Lung (tissue), 12 donors: ENCODE results near the gene CNGB1. TPM values are rescaled to one million over a fixed set of nuclear protein-coding genes. Genes with fewer than 3 reads are reported as not detected.

Experiments used
- ATAC-seq: fragments of 200-7000 bp; cut with Tn5 transposase; one replicate; pipeline ENCODE4 v1.9.1; 2020; ENCODE audit warnings: moderate number of reproducible peaks; ENCODE audit not compliant: insufficient read depth, low FRiP score
- DNase-seq, 3 donors: peaks; one replicate each; pipeline ENCODE4 v3.0.0-alpha.2; 2013 to 2017
- H3K27ac ChIP-seq, 2 donors: one replicate each; pipeline ENCODE4 v1.5.1; 2013; ENCODE audit warnings: mild to moderate bottlenecking in 2 of 2, moderate library complexity in 2 of 2, control low read depth in 1 of 2, inconsistent platforms in 1 of 2, low read depth in 1 of 2, low read length in 1 of 2
- H3K27me3 ChIP-seq, 3 donors: one replicate each; pipeline ENCODE4 v1.5.1; 2013; ENCODE audit warnings: low read length in 2 of 3; ENCODE audit not compliant: control insufficient read depth in 3 of 3, insufficient read depth in 3 of 3
- H3K36me3 ChIP-seq, 4 donors: one replicate each; pipeline ENCODE4 v1.5.1; 2013; ENCODE audit warnings: low read length in 4 of 4, mild to moderate bottlenecking in 1 of 4, moderate library complexity in 1 of 4; ENCODE audit not compliant: control insufficient read depth in 4 of 4, insufficient read depth in 4 of 4
- H3K4me1 ChIP-seq, 5 donors: one replicate each; pipeline ENCODE4 v1.5.1; 2013; ENCODE audit warnings: low read length in 5 of 5, mild to moderate bottlenecking in 2 of 5, moderate library complexity in 1 of 5; ENCODE audit not compliant: control insufficient read depth in 5 of 5, insufficient read depth in 5 of 5
- H3K4me3 ChIP-seq: one replicate; pipeline ENCODE4 v1.5.1; 2013; ENCODE audit warnings: mild to moderate bottlenecking, control low read depth, moderate library complexity
- H3K9ac ChIP-seq, 2 donors: one replicate each; pipeline ENCODE4 v1.5.1; 2013; ENCODE audit warnings: low read length in 2 of 2, control low read depth in 1 of 2; ENCODE audit not compliant: insufficient read depth in 1 of 2
- H3K9me3 ChIP-seq, 4 donors: one replicate each; pipeline ENCODE4 v1.5.1; 2013; ENCODE audit warnings: low read length in 3 of 4, mild to moderate bottlenecking in 1 of 4, moderate library complexity in 1 of 4; ENCODE audit not compliant: control insufficient read depth in 4 of 4, insufficient read depth in 3 of 4
- CTCF ChIP-seq: IDR thresholded peaks from 2 replicates; pipeline ENCODE4 v1.5.1; 2012; ENCODE audit warnings: mild to moderate bottlenecking; ENCODE audit errors: control extremely low read depth, extremely low read depth
- WGBS, 2 donors: extraction: QIAGEN DNeasy Blood & Tissue Kit; methylation state at CpG; one replicate each; pipeline ENCODE4 v1.1.7; 2013; 5-methylcytosine and 5-hydroxymethylcytosine counted together
- polyA plus RNA-seq, 2 donors: library from polyadenylated mRNA; stranded (reverse); fragments of 200-250 nt; gene quantifications; one replicate each; pipeline ENCODE4 v1.2.1, GENCODE V29; 2013
- total RNA-seq, 2 donors: library from RNA; depleted of rRNA in 1 of 2; stranded (reverse); fragments of >200 nt in 1 of 2; gene quantifications; one replicate each; pipeline ENCODE4 v1.2.1, GENCODE V29; 2014 to 2021
- donor health status: control.
- donor health status: control.
- donor health status: Bipolar disorder and iron deficiency.
- donor health status: healthy.
- donor health status: DM: yes; HTN: yes; CAD: no.

Gene CNGB1
- total and polyA plus RNA-seq, 4 donors: 0.14 to 0.43 (median 0.19) TPM

GRCh38 chr16:57987441-57988177 is 16.7 kb upstream of the CNGB1 start:
- Histone ChIP-seq H3K9ac (no peak overlapping the region), H3K27me3 (peaks cover 0 to 17% (median 5%) of the 10 kb centered on the region in 3 donors), H3K36me3 (no peaks in the 10 kb centered on the region), H3K27ac (no peak overlapping the region), H3K4me3 (no peak overlapping the region), H3K4me1 (peaks cover 0 to 9% (median 0%) of the 10 kb centered on the region in 5 donors), H3K9me3 (no peaks in the 10 kb centered on the region)
- TF ChIP-seq CTCF: no peak
- DNase-seq (peak in 1 of 3 donors; percentile 1), ATAC-seq (no peak)
- WGBS, 2 donors: 98 to 99% methylated on average over 8 of the region's 8 CpGs

GRCh38 chr16:57986196-57986595 is 15.3 kb upstream of the CNGB1 start:
- Histone ChIP-seq H3K36me3 (no peaks in the 10 kb centered on the region), H3K27me3 (peaks cover 0 to 17% (median 5%) of the 10 kb centered on the region in 3 donors), H3K9me3 (no peaks in the 10 kb centered on the region), H3K27ac (peak overlapping the region in 1 of 2 donors; percentile 37), H3K4me3 (no peak overlapping the region), H3K9ac (no peak overlapping the region), H3K4me1 (peaks cover 0 to 9% (median 0%) of the 10 kb centered on the region in 5 donors)
- ATAC-seq (no peak), DNase-seq (peak in 2 of 3 donors; percentile 16 to 32)
- WGBS, 2 donors: 56 to 72% methylated on average over 9 of the region's 9 CpGs
- TF ChIP-seq CTCF: no peak

DNA sequence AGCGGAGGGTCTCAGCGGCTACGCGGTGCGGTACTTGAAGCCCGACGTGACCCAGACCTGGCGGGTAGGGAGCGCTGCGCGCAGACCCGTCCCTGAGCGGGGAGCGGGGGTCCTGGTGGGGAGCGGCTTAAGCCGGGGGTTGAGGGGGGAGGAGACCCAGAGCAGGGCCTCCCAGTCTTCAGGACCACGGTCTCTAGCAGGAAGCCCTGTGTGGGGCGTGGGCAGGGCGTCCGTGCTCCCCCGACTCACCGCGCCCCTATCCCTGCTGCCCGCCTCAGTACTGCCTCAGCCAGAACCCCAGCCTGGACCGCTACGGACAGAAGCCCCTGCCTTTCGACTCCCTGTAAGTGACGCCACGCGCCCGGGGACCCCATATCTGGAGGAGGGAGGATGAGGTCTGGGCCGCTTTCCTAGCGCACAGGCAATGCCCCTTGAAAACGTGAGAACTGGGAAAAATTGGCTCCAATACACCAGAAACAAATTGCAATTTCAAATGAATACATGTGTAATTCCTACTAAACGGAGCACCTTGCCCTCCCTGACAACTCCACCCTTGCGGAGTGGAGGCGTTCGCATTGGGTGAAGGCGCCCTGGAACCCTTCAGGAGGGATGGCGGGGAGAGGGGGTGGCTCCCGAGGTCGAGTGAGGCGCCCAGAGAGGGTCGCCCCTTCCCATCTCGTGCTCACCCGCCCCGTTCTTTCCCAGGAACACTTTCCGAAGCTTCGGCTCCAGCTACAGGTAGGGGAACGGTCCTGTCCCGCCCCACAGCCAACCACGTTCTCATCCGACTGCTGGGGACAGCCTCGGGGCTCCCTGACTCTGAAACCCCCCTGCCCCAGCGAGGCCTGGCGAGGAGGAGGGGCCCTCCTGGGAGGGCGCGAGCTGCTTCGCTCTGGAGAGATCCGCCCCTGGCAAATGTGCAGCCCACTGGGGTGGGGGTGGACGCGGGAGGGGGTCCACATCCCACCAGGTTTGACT is 14.6 kb upstream of the CNGB1 start:
- Histone ChIP-seq H3K27ac (peak overlapping the region in 1 of 2 donors; percentile 37), H3K9ac (no peak overlapping the region), H3K4me1 (peaks cover 0 to 10% (median 0%) of the 10 kb centered on the region in 5 donors), H3K36me3 (no peaks in the 10 kb centered on the region), H3K4me3 (peak overlapping the region; percentile 44), H3K9me3 (no peaks in the 10 kb centered on the region), H3K27me3 (peaks cover 0 to 17% (median 5%) of the 10 kb centered on the region in 3 donors)
- WGBS, 2 donors: 21 to 23% methylated on average over 61 to 62 of the region's 62 CpGs
- DNase-seq (peak; percentile 20 to 44 (median 42)), ATAC-seq (peak; percentile 5)
- TF ChIP-seq CTCF: no peak
